ENCODE measurements around the gene ITGA7. TPM values are rescaled to one million over a fixed set of nuclear protein-coding genes. Genes with fewer than 3 reads are reported as not detected.

Gene ITGA7
- total and polyA plus RNA-seq, 2 experiments from 2014 or later: 2.0 to 7.2 TPM

GRCh38 chr12:55743406-55744339, 36.0 kb upstream of the ITGA7 start:
- Histone ChIP-seq H3K27me3 (replicated peaks; ENCODE audit: insufficient read depth) (no peaks in the 10 kb centered on the region), H3K79me2 (ENCODE audit: insufficient read depth) (0 out of 2 replicates have a peak, but pooled peaks cover 3% of the 10 kb centered on the region), H3K9me2 (ENCODE audit: insufficient read depth) (no peaks in the 10 kb centered on the region), H3K4me3 (peak overlapping the region; percentile 96), H4K20me1 (ENCODE audit: insufficient read depth) (no peaks in the 10 kb centered on the region), H3K9ac (peak overlapping the region; percentile 67), H3F3A (ENCODE audit: insufficient read depth) (peaks cover 29% of the 10 kb centered on the region), H3K9me3 (ENCODE audit: low read depth) (no peaks in the 10 kb centered on the region), H3K4me1 (ENCODE audit: insufficient read depth) (peaks cover 31% of the 10 kb centered on the region), H2AFZ (peak overlapping the region; percentile 86), H3K4me2 (ENCODE audit: unreplicated experiment) (peak overlapping the region; percentile 93), H3K27ac (no peak overlapping the region), H3K36me3 (ENCODE audit: low read depth) (no peaks in the 10 kb centered on the region)
- TF ChIP-seq EZH2 (IDR thresholded peaks at IDR 0.05; ENCODE audit: insufficient read depth, poor library complexity, severe bottlenecking) (no peak), EZH2phosphoT487 (IDR thresholded peaks at IDR 0.05; ENCODE audit: insufficient read depth, low read depth) (no peak)
- in situ Hi-C loops (cut with MboI): no loop called here
- DNase-seq: peak; percentile 87
- WGBS, 2 experiments (ENCODE audit: low coverage in 1 of 2, low lambda C conversion rate in 2 of 2, missing lambda C conversion rate in 2 of 2): 2 to 3% methylated on average over 38 to 73 of the region's 73 CpGs

GRCh38 chr12:55742719-55743405, 35.2 kb upstream of the ITGA7 start, which contains the start of gene GDF11:
TSS of gene GDF11 (plus strand) at chr12:55743122. CDS start at chr12:55743317, 195 bp downstream.
- in situ Hi-C loops (cut with MboI): no loop called here
- H3K4me2 ChIP-seq (ENCODE audit: unreplicated experiment): peak within 1 kb of the TSS; percentile 98
- no peaks in the 10 kb centered on the region for H3K9me3 ChIP-seq (ENCODE audit: low read depth)
- H3K79me2 ChIP-seq (ENCODE audit: insufficient read depth): 0 out of 2 replicates have a peak, but pooled peaks cover 3% of the 10 kb centered on the region
- H3K36me3 ChIP-seq (ENCODE audit: low read depth): no peaks in the 10 kb centered on the region
- peaks cover 22% of the 10 kb centered on the region for H3F3A ChIP-seq (ENCODE audit: insufficient read depth)
- peaks cover 36% of the 10 kb centered on the region for H3K4me1 ChIP-seq (ENCODE audit: insufficient read depth)
- peak; percentile 90 for DNase-seq
- H3K27me3 ChIP-seq (replicated peaks; ENCODE audit: insufficient read depth): no peaks in the 10 kb centered on the region
- TF ChIP-seq EZH2phosphoT487 (IDR thresholded peaks at IDR 0.05; ENCODE audit: insufficient read depth, low read depth) (no peak), EZH2 (IDR thresholded peaks at IDR 0.05; ENCODE audit: insufficient read depth, poor library complexity, severe bottlenecking) (no peak)
- H4K20me1 ChIP-seq (ENCODE audit: insufficient read depth): no peaks in the 10 kb centered on the region
- peak within 1 kb of the TSS; percentile 70 for H3K9ac ChIP-seq
- peak within 1 kb of the TSS; percentile 8; the same call in 1 of the 2 replicates for H3K27ac ChIP-seq
- WGBS, 2 experiments (ENCODE audit: low coverage in 1 of 2, low lambda C conversion rate in 2 of 2, missing lambda C conversion rate in 2 of 2): 0 to 2% methylated on average over 15 to 44 of the region's 53 CpGs
- H3K4me3 ChIP-seq: peak within 1 kb of the TSS; percentile 96
- peak within 1 kb of the TSS; percentile 99 for H2AFZ ChIP-seq
- H3K9me2 ChIP-seq (ENCODE audit: insufficient read depth): no peaks in the 10 kb centered on the region

- in situ Hi-C loops (cut with MboI): no loop called here
- Histone ChIP-seq H2AFZ (peak overlapping the region; percentile 99), H3F3A (ENCODE audit: insufficient read depth) (peaks cover 15% of the 10 kb centered on the region), H3K9ac (peak overlapping the region; percentile 70), H3K4me1 (ENCODE audit: insufficient read depth) (peaks cover 35% of the 10 kb centered on the region), H3K9me2 (ENCODE audit: insufficient read depth) (no peaks in the 10 kb centered on the region), H3K36me3 (ENCODE audit: low read depth) (no peaks in the 10 kb centered on the region), H3K9me3 (ENCODE audit: low read depth) (no peaks in the 10 kb centered on the region), H4K20me1 (ENCODE audit: insufficient read depth) (no peaks in the 10 kb centered on the region), H3K79me2 (ENCODE audit: insufficient read depth) (0 out of 2 replicates have a peak, but pooled peaks cover 3% of the 10 kb centered on the region), H3K4me3 (peak overlapping the region; percentile 75), H3K27ac (no peak overlapping the region; the same call in 1 of the 2 replicates), H3K27me3 (replicated peaks; ENCODE audit: insufficient read depth) (no peaks in the 10 kb centered on the region), H3K4me2 (ENCODE audit: unreplicated experiment) (peak overlapping the region; percentile 98)
- no peak for DNase-seq
- WGBS, 2 experiments (ENCODE audit: low coverage in 1 of 2, low lambda C conversion rate in 2 of 2, missing lambda C conversion rate in 2 of 2): 22 to 27% methylated on average over 3 of the region's 3 CpGs
- TF ChIP-seq EZH2 (IDR thresholded peaks at IDR 0.05; ENCODE audit: insufficient read depth, poor library complexity, severe bottlenecking) (no peak), EZH2phosphoT487 (IDR thresholded peaks at IDR 0.05; ENCODE audit: insufficient read depth, low read depth) (no peak)
Observed at GRCh38 chr12:55741931-55742680, 34.4 kb upstream of the ITGA7 start.

- H3K4me1 ChIP-seq (ENCODE audit: insufficient read depth): peaks cover 11% of the 10 kb centered on the region; the same call in 1 of the 2 replicates
- in situ Hi-C loops (cut with MboI): no loop called here
- H3K4me3 ChIP-seq: no peak overlapping the region
Observed at GRCh38 chr12:55739025-55739378, 31.3 kb upstream of the ITGA7 start.

More at GRCh38 chr12:55739025-55739378, 31.3 kb upstream of the ITGA7 start:
- Histone ChIP-seq H3K79me2 (ENCODE audit: insufficient read depth) (no peaks in the 10 kb centered on the region), H4K20me1 (ENCODE audit: insufficient read depth) (no peaks in the 10 kb centered on the region), H2AFZ (no peak overlapping the region), H3K27me3 (replicated peaks; ENCODE audit: insufficient read depth) (no peaks in the 10 kb centered on the region), H3K36me3 (ENCODE audit: low read depth) (no peaks in the 10 kb centered on the region), H3K4me2 (ENCODE audit: unreplicated experiment) (no peak overlapping the region), H3K9me2 (ENCODE audit: insufficient read depth) (no peaks in the 10 kb centered on the region), H3K9ac (no peak overlapping the region), H3K9me3 (ENCODE audit: low read depth) (no peaks in the 10 kb centered on the region), H3K27ac (no peak overlapping the region), H3F3A (ENCODE audit: insufficient read depth) (peaks cover 3% of the 10 kb centered on the region; the same call in 1 of the 2 replicates)
- WGBS, 2 experiments (ENCODE audit: low coverage in 1 of 2, low lambda C conversion rate in 2 of 2, missing lambda C conversion rate in 2 of 2): 71 to 76% methylated on average over 2 of the region's 2 CpGs
- no peak for TF ChIP-seq EZH2 (IDR thresholded peaks at IDR 0.05; ENCODE audit: insufficient read depth, poor library complexity, severe bottlenecking)
- no peak for TF ChIP-seq EZH2phosphoT487 (IDR thresholded peaks at IDR 0.05; ENCODE audit: insufficient read depth, low read depth)
- no peak for DNase-seq

All from GM23248 (cell line).